Measurements from ENCODE around the gene SYDE2. TPM values are rescaled to one million over a fixed set of nuclear protein-coding genes. Genes with fewer than 3 reads are reported as not detected.

Gene SYDE2
- total RNA-seq, 1 experiment from 2014 or later, result 19.9 TPM

DNA sequence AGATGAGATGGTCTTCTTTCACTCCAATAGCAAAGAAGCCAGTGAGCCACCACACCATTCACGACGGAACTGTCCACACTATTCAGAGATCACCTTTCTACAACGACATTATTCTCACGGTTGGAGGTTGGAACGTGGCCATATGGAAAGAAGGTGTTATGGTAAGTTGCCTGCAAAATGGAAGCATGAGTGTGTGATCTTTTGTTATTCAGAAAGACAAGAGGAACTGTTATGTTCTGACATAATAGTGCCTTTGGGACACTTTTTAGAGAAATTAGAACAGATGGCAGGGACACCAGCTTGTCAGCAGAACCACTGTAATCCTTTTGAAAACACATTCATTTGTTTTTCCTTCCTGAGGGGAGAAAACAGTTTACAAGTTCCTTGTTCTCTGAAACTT is 76.7 kb downstream of the SYDE2 start:
- POLR2A ChIA-PET, result no interaction called here
- no peak for DNase-seq
- BruUV-seq (replicated peaks), result no TSS peak
- Mint-ChIP-seq H3K9me3 (ENCODE audit: unreplicated experiment) (no peaks in the 10 kb centered on the region), H3K36me3 (ENCODE audit: insufficient read depth, unreplicated experiment) (no peaks in the 10 kb centered on the region), H3K4me1 (ENCODE audit: low read depth, unreplicated experiment) (no peaks in the 10 kb centered on the region), H3K27me3 (ENCODE audit: insufficient read depth, unreplicated experiment) (no peaks in the 10 kb centered on the region), H3K27ac (ENCODE audit: unreplicated experiment) (no peak overlapping the region), H3K4me3 (ENCODE audit: unreplicated experiment) (no peak overlapping the region)
- H3K9me3 ChIP-seq, result no peaks in the 10 kb centered on the region
- TF ChIP-seq, protein P1, sequence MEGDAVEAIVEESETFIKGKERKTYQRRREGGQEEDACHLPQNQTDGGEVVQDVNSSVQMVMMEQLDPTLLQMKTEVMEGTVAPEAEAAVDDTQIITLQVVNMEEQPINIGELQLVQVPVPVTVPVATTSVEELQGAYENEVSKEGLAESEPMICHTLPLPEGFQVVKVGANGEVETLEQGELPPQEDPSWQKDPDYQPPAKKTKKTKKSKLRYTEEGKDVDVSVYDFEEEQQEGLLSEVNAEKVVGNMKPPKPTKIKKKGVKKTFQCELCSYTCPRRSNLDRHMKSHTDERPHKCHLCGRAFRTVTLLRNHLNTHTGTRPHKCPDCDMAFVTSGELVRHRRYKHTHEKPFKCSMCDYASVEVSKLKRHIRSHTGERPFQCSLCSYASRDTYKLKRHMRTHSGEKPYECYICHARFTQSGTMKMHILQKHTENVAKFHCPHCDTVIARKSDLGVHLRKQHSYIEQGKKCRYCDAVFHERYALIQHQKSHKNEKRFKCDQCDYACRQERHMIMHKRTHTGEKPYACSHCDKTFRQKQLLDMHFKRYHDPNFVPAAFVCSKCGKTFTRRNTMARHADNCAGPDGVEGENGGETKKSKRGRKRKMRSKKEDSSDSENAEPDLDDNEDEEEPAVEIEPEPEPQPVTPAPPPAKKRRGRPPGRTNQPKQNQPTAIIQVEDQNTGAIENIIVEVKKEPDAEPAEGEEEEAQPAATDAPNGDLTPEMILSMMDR (IDR thresholded peaks at IDR 0.05; ENCODE audit: insufficient read depth in 1 of 2, low read depth in 1 of 2, low read length in 1 of 2, severe bottlenecking in 1 of 2, unreplicated experiment in 1 of 2), result no peak
- H3K4me3 ChIP-seq (ENCODE audit: low read depth, low read length), result no peak overlapping the region
- intact Hi-C loops (cut with micrococcal nuclease; ENCODE audit: unreplicated experiment), result no loop called here
- no peaks in the 10 kb centered on the region for H3K4me1 ChIP-seq
- no peaks in the 10 kb centered on the region for H3K27me3 ChIP-seq (replicated peaks; ENCODE audit: control insufficient read depth, insufficient read depth, low read length)
- CTCF ChIA-PET, result no interaction called here
- no peaks in the 10 kb centered on the region for H3K36me3 ChIP-seq (ENCODE audit: control insufficient read depth, insufficient read depth, low read length)

DNA sequence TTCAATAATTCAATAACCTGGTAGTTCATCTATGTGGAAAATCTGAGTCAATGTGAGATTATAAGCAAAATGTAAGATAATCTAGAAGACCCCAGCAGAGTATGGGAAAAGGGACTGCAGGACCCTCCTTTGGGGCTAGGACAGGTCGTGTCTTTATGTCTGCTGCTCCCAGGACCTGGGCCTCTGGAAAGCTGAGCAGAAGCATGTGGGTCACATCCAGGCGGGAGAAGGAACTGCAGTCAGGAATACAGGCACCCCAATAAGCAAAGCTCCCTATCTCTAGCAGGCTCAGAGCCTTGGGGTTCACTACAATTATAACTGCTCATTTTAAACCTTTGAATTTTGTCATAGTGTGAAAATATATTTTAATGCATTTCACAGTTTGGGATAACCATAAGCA is 78.6 kb downstream of the SYDE2 start:
- POLR2A ChIA-PET, result no interaction called here
- no peaks in the 10 kb centered on the region for H3K9me3 Mint-ChIP-seq (ENCODE audit: unreplicated experiment)
- DNase-seq, result no peak
- no peaks in the 10 kb centered on the region for H3K27me3 ChIP-seq (replicated peaks; ENCODE audit: control insufficient read depth, insufficient read depth, low read length)
- CTCF ChIA-PET, result no interaction called here
- H3K4me3 ChIP-seq (ENCODE audit: low read depth, low read length), result no peak overlapping the region
- H3K9me3 ChIP-seq, result no peaks in the 10 kb centered on the region
- H3K4me1 Mint-ChIP-seq (ENCODE audit: low read depth, unreplicated experiment), result no peaks in the 10 kb centered on the region
- no peak overlapping the region for H3K4me3 Mint-ChIP-seq (ENCODE audit: unreplicated experiment)
- intact Hi-C loops (cut with micrococcal nuclease; ENCODE audit: unreplicated experiment), result no loop called here
- H3K36me3 ChIP-seq (ENCODE audit: control insufficient read depth, insufficient read depth, low read length), result no peaks in the 10 kb centered on the region
- no peaks in the 10 kb centered on the region for H3K27me3 Mint-ChIP-seq (ENCODE audit: insufficient read depth, unreplicated experiment)
- TF ChIP-seq, protein P1 (IDR thresholded peaks at IDR 0.05; ENCODE audit: insufficient read depth in 1 of 2, low read depth in 1 of 2, low read length in 1 of 2, severe bottlenecking in 1 of 2, unreplicated experiment in 1 of 2), result no peak
- no peak overlapping the region for H3K27ac Mint-ChIP-seq (ENCODE audit: unreplicated experiment)
- H3K36me3 Mint-ChIP-seq (ENCODE audit: insufficient read depth, unreplicated experiment), result no peaks in the 10 kb centered on the region
- no TSS peak for BruUV-seq (replicated peaks)
- no peaks in the 10 kb centered on the region for H3K4me1 ChIP-seq

DNA sequence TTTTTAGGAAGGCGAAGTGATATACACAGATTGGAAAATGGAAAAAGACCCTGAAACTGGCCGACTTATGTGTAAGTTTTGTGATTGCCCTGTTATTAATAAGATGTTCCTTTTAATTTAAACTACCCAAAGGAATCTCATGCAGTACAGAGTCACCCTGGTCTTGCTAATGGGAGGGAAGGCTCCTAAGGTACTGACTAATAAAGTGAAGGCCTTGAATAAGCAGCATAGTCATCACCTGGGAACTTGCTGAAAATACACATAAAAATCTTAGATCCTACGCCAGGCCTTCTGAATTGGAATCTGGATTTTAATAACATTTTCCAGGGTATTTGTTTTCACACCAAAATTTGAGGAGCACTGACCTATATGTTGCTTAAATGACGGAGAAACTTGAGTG is 79.1 kb downstream of the SYDE2 start:
- Mint-ChIP-seq H3K36me3 (ENCODE audit: insufficient read depth, unreplicated experiment) (no peaks in the 10 kb centered on the region), H3K4me3 (ENCODE audit: unreplicated experiment) (no peak overlapping the region), H3K27me3 (ENCODE audit: insufficient read depth, unreplicated experiment) (no peaks in the 10 kb centered on the region), H3K9me3 (ENCODE audit: unreplicated experiment) (no peaks in the 10 kb centered on the region), H3K4me1 (ENCODE audit: low read depth, unreplicated experiment) (no peaks in the 10 kb centered on the region), H3K27ac (ENCODE audit: unreplicated experiment) (no peak overlapping the region)
- intact Hi-C loops (cut with micrococcal nuclease; ENCODE audit: unreplicated experiment), result no loop called here
- DNase-seq, result no peak
- BruUV-seq (replicated peaks), result no TSS peak
- Histone ChIP-seq H3K27me3 (replicated peaks; ENCODE audit: control insufficient read depth, insufficient read depth, low read length) (no peaks in the 10 kb centered on the region), H3K4me3 (ENCODE audit: low read depth, low read length) (no peak overlapping the region), H3K9me3 (no peaks in the 10 kb centered on the region), H3K36me3 (ENCODE audit: control insufficient read depth, insufficient read depth, low read length) (no peaks in the 10 kb centered on the region), H3K4me1 (no peaks in the 10 kb centered on the region)
- POLR2A ChIA-PET, result no interaction called here
- TF ChIP-seq, protein P1 (IDR thresholded peaks at IDR 0.05; ENCODE audit: insufficient read depth in 1 of 2, low read depth in 1 of 2, low read length in 1 of 2, severe bottlenecking in 1 of 2, unreplicated experiment in 1 of 2), result no peak
- CTCF ChIA-PET, result no interaction called here
